SK-N-SH treated with all-trans-retinoic acid at 6 μM for 48 hours (cell line): ENCODE measurements around the gene SCART1.

Experiments used
- ARNTL ChIP-seq: fragments of 450-650 bp; formaldehyde crosslinking; IDR thresholded peaks from 2 replicates; pipeline ENCODE4 v1.5.0; 2020; ENCODE audit warnings: low read depth, mild to moderate bottlenecking, moderate library complexity, borderline replicate concordance
- RARB ChIP-seq: fragments of 250-450 bp; sonication (Bioruptor Pico); IDR thresholded peaks from 2 replicates; pipeline ENCODE4 v1.8.0; 2021; ENCODE audit warnings: mild to moderate bottlenecking, moderate library complexity
- SNAI2 ChIP-seq: fragments of 250-450 bp; sonication (Bioruptor Pico); IDR thresholded peaks from 2 replicates; pipeline ENCODE4 v1.5.0; 2020; ENCODE audit warnings: mild to moderate bottlenecking, moderate library complexity
- TF ChIP-seq, protein P1 (sequence below): fragments of 250-450 bp; sonication (Bioruptor Pico); IDR thresholded peaks from 2 replicates; pipeline ENCODE4 v1.5.1; 2021; ENCODE audit warnings: mild to moderate bottlenecking, moderate library complexity

DNA sequence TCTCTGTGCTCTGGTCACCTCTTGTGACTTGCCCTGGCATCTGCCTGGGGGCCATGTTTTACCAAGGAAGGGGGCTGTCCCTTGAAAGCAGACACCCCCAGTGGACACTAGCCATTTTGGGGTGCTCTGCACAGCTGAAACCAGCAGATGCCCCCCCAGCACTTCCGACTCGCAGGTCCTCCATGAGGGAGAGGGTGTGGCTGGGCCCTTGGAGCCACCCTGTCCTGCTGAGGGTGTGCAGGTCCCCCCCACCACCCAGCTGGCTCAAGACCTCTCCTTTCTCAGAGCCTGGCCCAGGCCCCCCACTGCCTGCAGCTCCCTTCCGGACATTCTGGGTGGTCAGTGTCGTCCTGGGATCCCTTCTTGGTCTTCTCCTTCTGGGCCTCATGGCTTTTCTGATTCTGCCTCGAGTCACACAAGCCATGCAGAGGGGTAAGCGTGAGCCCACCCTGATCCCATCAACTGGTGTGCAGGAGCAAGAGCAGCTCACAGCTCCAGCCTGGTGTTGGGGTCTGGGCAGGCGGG is 12.3 kb downstream of the SCART1 start:
- TF ChIP-seq SNAI2 (CRISPR knock-in tag) = no peak
- TF ChIP-seq, protein P1, sequence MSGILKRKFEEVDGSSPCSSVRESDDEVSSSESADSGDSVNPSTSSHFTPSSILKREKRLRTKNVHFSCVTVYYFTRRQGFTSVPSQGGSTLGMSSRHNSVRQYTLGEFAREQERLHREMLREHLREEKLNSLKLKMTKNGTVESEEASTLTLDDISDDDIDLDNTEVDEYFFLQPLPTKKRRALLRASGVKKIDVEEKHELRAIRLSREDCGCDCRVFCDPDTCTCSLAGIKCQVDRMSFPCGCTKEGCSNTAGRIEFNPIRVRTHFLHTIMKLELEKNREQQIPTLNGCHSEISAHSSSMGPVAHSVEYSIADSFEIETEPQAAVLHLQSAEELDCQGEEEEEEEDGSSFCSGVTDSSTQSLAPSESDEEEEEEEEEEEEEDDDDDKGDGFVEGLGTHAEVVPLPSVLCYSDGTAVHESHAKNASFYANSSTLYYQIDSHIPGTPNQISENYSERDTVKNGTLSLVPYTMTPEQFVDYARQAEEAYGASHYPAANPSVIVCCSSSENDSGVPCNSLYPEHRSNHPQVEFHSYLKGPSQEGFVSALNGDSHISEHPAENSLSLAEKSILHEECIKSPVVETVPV = no peak
- no peak for TF ChIP-seq RARB (CRISPR knock-in tag)
- TF ChIP-seq ARNTL = no peak
